ENCODE results near the gene MRPS27. TPM values are rescaled to one million over a fixed set of nuclear protein-coding genes. Genes with fewer than 3 reads are reported as not detected.

MRPS27 gene
- total RNA-seq, 2 donors from 2014 or later, result 42.9 to 58.8 TPM

- H3K27ac ChIP-seq, result no peak overlapping the region
- ATAC-seq (ENCODE audit: insufficient number of reproducible peaks, low FRiP score, low read depth), result no peak
- no peaks in the 10 kb centered on the region for H3K27me3 ChIP-seq (replicated peaks; ENCODE audit: insufficient read depth)
- H3K9me3 ChIP-seq, result no peaks in the 10 kb centered on the region
- H3K36me3 ChIP-seq, result no peaks in the 10 kb centered on the region
- no peak for TF ChIP-seq CTCF (IDR thresholded peaks at IDR 0.05)
- H3K4me1 ChIP-seq (ENCODE audit: control insufficient read depth in 1 of 2, low read depth in 2 of 2), result peaks cover 21 to 50% of the 10 kb centered on the region in 2 donors
- no peak for DNase-seq (ENCODE audit: low spot score)
- H3K4me3 ChIP-seq, result no peak overlapping the region
Observed at GRCh38 chr5:72270037-72270436, 50.0 kb downstream of the MRPS27 start.

DNA sequence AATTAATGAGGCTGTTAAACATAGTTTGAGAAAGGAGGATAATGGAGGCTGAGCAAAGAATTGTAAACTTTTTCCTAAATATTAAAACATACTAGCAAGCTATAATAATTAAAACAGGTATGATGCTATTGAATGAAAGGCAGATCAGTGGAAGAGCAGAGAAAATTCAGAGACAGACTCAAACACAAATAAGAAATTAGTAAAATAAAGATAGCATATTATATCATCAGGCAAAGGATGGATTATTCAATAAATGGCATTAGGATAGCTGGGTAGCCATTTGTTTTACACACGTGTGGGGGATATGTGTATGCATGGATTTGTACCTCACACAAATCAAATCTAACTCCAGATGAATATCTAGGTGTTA, 50.6 kb downstream of the MRPS27 start:
- ATAC-seq (ENCODE audit: insufficient number of reproducible peaks, low FRiP score, low read depth) (no peak), DNase-seq (ENCODE audit: low spot score) (no peak)
- H3K27ac ChIP-seq, result no peak overlapping the region
- no peaks in the 10 kb centered on the region for H3K27me3 ChIP-seq (replicated peaks; ENCODE audit: insufficient read depth)
- TF ChIP-seq CTCF (IDR thresholded peaks at IDR 0.05), result no peak
- H3K9me3 ChIP-seq, result no peaks in the 10 kb centered on the region
- H3K36me3 ChIP-seq, result no peaks in the 10 kb centered on the region
- H3K4me3 ChIP-seq, result no peak overlapping the region
- H3K4me1 ChIP-seq (ENCODE audit: control insufficient read depth in 1 of 2, low read depth in 2 of 2), result peaks cover 24 to 56% of the 10 kb centered on the region in 2 donors

DNA sequence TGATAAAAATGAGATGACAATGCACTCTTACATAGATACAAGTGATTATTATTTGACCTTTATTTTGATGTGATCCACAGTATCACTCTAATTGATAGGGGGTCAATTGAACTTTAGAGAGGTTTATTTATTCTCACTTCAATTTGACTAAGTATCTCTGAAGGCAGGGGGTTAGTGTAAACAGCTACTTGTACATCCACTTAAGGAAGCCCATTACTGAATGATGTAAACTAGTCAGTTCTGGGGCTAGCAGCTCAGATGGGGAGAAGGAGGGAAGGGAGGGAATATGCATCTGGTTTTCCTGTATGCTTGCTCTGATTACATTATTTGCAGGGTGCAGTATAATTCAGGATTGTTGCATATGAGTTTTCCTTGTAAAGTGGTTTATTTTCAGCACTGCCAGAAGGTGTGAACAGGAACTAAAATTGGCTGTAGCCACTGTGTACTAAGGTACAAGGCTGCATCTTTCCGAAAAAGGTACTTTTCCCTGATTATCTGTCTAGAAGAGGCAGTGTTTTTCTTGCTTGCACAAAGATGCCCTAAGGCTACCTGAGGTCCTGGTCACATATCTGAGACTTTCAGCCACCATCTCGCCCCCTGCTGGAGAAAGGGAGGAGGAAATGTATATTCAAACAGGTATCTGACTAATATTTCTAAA, 51.2 kb downstream of the MRPS27 start:
- H3K9me3 ChIP-seq, result no peaks in the 10 kb centered on the region
- no peaks in the 10 kb centered on the region for H3K36me3 ChIP-seq
- no peak overlapping the region for H3K4me3 ChIP-seq
- no peaks in the 10 kb centered on the region for H3K27me3 ChIP-seq (replicated peaks; ENCODE audit: insufficient read depth)
- H3K27ac ChIP-seq, result no peak overlapping the region
- ATAC-seq (ENCODE audit: insufficient number of reproducible peaks, low FRiP score, low read depth) (no peak), DNase-seq (ENCODE audit: low spot score) (no peak)
- peaks cover 24 to 60% of the 10 kb centered on the region in 2 donors for H3K4me1 ChIP-seq (ENCODE audit: control insufficient read depth in 1 of 2, low read depth in 2 of 2)
- TF ChIP-seq CTCF (IDR thresholded peaks at IDR 0.05), result peak; percentile 49

- H3K4me1 ChIP-seq (ENCODE audit: control insufficient read depth in 1 of 2, low read depth in 2 of 2), result peaks cover 24 to 60% of the 10 kb centered on the region in 2 donors
- H3K27me3 ChIP-seq (replicated peaks; ENCODE audit: insufficient read depth), result no peaks in the 10 kb centered on the region
- H3K9me3 ChIP-seq, result no peaks in the 10 kb centered on the region
- no peak overlapping the region for H3K4me3 ChIP-seq
- H3K36me3 ChIP-seq, result no peaks in the 10 kb centered on the region
- no peak for DNase-seq (ENCODE audit: low spot score)
- peak overlapping the region in 1 of 2 donors; percentile 58 for H3K27ac ChIP-seq
- TF ChIP-seq CTCF (IDR thresholded peaks at IDR 0.05), result no peak
- ATAC-seq (ENCODE audit: insufficient number of reproducible peaks, low FRiP score, low read depth), result no peak
Observed at GRCh38 chr5:72268260-72268659, 51.8 kb downstream of the MRPS27 start.

DNA sequence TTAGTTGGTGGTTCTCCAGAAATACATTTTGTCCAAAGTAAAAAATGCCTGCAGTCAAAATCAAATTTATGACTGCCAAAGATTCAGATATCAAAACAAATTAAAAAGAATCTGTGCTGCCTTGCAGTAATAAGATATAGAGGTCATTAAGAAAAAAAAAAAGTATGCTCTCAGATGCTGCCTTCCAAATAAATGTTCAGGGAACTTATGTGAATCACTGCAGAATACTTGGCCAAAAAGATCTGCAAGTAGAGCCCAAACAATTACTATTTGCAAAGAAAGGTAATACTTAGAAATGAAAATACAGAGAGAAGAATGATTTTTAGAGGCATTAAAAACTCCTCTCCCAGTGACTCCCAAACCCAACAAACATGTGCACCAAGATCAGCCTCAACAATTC, 52.4 kb downstream of the MRPS27 start:
- Histone ChIP-seq H3K36me3 (no peaks in the 10 kb centered on the region), H3K27me3 (replicated peaks; ENCODE audit: insufficient read depth) (no peaks in the 10 kb centered on the region), H3K4me3 (no peak overlapping the region), H3K9me3 (no peaks in the 10 kb centered on the region), H3K27ac (peak overlapping the region in 1 of 2 donors; percentile 58), H3K4me1 (ENCODE audit: control insufficient read depth in 1 of 2, low read depth in 2 of 2) (peaks cover 24 to 60% of the 10 kb centered on the region in 2 donors)
- ATAC-seq (ENCODE audit: insufficient number of reproducible peaks, low FRiP score, low read depth) (no peak), DNase-seq (ENCODE audit: low spot score) (no peak)
- TF ChIP-seq CTCF (IDR thresholded peaks at IDR 0.05), result no peak
